ENCODE results near the gene FBXO36.

FBXO36 gene

GRCh38 chr2:229970406-229970805 lies 48.1 kb downstream of the FBXO36 start:
- DNase-seq (ENCODE audit: low spot score), result no peak

GRCh38 chr2:229971298-229971790 lies 49.0 kb downstream of the FBXO36 start:
- no peak for DNase-seq (ENCODE audit: low spot score)

GRCh38 chr2:229974266-229974665 lies 52.0 kb downstream of the FBXO36 start:
- DNase-seq (ENCODE audit: low spot score), result no peak

GRCh38 chr2:229980431-229981184 lies 58.3 kb downstream of the FBXO36 start:
- no peak for DNase-seq (ENCODE audit: low spot score)

GRCh38 chr2:229993236-229993635 lies 70.9 kb downstream of the FBXO36 start:
- no peak for DNase-seq (ENCODE audit: low spot score)

- no peak for DNase-seq (ENCODE audit: low spot score)
Measured at GRCh38 chr2:229996320-229996719, 74.0 kb downstream of the FBXO36 start.

GRCh38 chr2:229997565-229997964 lies 75.3 kb downstream of the FBXO36 start:
- no peak for DNase-seq (ENCODE audit: low spot score)

GRCh38 chr2:230000118-230000841 lies 78.0 kb downstream of the FBXO36 start:
- DNase-seq (ENCODE audit: low spot score), result no peak

- DNase-seq (ENCODE audit: low spot score), result peak; percentile 69
Measured at GRCh38 chr2:230007931-230008707, 85.8 kb downstream of the FBXO36 start.

- DNase-seq (ENCODE audit: low spot score), result no peak
Measured at GRCh38 chr2:230008708-230009066, 86.4 kb downstream of the FBXO36 start.

DNA sequence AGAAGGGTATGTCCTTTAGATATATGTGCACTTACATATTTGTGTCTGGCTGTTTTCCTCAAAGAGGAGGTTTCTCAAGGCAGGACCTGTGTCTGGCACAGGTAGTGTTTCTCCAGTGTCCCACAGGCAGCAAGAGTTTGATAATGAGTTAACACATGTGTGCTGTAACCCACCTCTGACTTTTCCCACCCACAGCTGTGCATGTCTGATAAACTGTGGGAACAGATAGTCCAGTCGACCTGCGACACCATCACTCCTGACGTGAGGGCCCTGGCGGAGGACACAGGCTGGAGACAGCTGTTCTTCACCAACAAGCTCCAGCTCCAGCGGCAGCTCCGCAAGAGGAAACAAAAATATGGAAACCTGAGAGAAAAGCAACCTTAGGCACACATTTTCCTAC lies 88.2 kb downstream of the FBXO36 start:
- DNase-seq (ENCODE audit: low spot score), result no peak

GRCh38 chr2:230011617-230012016 lies 89.3 kb downstream of the FBXO36 start:
- no peak for DNase-seq (ENCODE audit: low spot score)

DNA sequence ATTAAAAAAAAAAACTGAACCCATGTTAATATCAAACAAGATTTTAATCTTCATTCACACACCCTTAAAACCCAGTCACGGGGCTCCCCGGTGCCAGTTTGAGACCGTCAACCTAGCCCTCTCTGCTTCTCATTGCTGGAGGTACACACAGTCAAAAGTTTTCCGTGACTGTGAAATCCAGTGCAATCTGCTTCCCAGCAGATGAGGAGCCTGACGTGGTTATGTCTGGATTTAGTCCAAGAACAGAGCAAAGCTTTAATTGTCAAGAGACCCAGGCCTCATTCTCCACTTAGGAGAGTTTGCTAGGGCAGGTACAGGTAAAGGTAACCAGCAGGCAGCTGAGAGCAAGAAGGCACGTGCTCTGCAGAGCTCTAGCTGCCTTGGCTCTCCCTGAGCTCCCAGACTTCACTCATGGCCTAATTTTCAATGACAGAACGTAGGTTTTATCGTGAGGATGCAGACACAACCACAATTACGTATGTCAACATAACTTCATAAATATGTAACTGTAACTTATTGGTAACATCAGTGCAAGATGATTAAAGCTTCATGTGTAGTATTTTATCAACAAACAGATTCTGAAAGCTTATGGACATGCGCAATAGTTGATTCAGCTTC lies 90.1 kb downstream of the FBXO36 start:
- DNase-seq (ENCODE audit: low spot score), result no peak

DNA sequence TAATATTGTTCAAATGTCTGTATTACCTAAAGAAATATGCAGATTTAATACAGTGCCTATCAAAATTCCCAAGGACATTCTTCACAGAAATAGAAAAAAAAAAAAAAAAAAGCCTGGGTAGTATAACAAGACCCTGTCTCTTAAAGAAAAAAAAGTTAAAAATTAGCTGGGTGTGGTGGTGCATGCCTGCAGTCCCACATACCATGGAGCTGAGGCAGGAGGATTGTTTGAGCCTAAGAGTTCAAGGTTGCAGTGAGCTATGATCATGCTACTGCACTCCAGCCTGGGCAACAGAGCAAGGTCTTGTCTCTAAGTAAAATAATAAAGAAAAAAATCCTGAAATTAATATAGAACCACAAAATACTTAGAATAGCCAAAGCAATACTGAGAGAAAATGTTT lies 94.5 kb downstream of the FBXO36 start:
- no peak for DNase-seq (ENCODE audit: low spot score)

- no peak for DNase-seq (ENCODE audit: low spot score)
Measured at GRCh38 chr2:230018153-230018552, 95.8 kb downstream of the FBXO36 start.

- DNase-seq (ENCODE audit: low spot score), result no peak
Measured at GRCh38 chr2:230019742-230020141, 97.4 kb downstream of the FBXO36 start.

DNA sequence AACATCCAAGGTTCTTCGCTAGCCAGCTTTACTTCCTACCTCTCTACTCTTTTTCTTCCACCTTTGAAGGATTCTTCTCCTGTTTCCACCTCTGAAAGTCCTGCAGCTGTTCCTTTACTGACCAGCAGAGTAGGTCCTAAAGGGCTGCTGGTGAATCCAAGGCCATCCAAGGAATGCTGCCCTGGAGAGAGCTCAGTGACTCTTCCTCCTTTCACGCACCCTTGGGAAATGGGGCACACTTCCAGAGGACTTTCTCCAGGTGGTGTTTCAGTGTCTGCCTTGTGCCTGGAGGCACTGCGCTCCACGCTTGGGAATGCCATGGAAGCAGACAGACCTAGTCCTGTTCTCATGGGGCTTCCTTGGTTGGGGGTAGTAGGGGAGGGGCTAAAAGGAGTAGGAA lies 101.0 kb downstream of the FBXO36 start:
- DNase-seq (ENCODE audit: low spot score), result no peak

DNA sequence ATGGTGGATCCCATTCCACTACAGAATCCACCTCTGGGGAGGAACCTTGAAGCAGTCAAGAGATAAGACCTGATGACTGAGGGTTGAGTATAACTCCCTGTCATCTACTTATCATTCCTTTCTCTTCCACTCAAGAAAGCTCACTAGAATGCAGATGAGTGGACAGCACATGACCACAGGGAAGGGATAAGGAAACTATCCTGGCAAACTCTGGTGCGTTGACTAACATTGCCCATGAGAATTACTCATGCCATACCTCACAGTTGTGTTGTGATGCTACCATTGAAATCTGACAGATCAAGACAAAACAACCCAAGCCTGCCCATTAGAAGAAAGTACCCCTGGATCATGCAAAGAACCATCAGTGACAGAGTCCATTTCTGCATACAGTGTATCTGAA lies 119.9 kb downstream of the FBXO36 start:
- no peak for DNase-seq (ENCODE audit: low spot score)

- no peak for DNase-seq (ENCODE audit: low spot score)
Measured at GRCh38 chr2:230043025-230043424, 120.7 kb downstream of the FBXO36 start.

DNA sequence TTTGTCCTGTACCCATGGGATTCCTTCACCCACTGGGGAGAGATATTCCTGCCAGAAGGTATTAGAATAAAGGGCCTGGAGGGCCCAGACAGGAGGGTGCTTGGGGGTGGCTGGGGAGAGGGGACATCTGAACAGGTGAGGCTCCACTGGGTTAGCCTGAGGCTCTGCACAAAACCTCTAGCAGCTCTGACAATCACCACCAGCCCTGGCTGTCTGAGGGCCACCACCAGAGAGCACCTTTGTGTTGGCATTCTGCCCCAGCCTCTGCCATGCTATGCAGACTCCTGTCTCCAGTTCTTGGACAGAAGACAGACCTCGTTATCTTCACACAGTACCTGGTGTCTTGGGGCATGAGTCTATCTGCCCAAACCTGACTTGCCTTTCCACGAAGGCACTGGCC lies 121.2 kb downstream of the FBXO36 start:
- no peak for DNase-seq (ENCODE audit: low spot score)

GRCh38 chr2:230046491-230046890 lies 124.2 kb downstream of the FBXO36 start:
- DNase-seq (ENCODE audit: low spot score), result no peak

- no peak for DNase-seq (ENCODE audit: low spot score)
Measured at GRCh38 chr2:230048010-230048671, 125.8 kb downstream of the FBXO36 start.

Data from hematopoietic multipotent progenitor cell treated with erythropoietin and hydrocortisone succinate and interleukin-3 and kit ligand, for 17 days (in vitro differentiated cells).